GM23248 (cell line): ENCODE results near the gene RTN4R. TPM values are rescaled to one million over a fixed set of nuclear protein-coding genes. Genes with fewer than 3 reads are reported as not detected.

ENCODE experiments used
- DNase-seq: peaks from one replicate; pipeline ENCODE4 v3.0.0-alpha.2; 2015
- H2AFZ ChIP-seq: fragments of 200-600 bp; sonication (generic); 2 replicates; pipeline ENCODE4 v1.6.1; 2016; ENCODE audit warnings: antibody characterized with exemption
- H3F3A ChIP-seq: fragments of 200-600 bp; sonication (generic); 2 replicates; pipeline ENCODE4 v1.6.1; 2016; ENCODE audit warnings: mild to moderate bottlenecking, antibody characterized with exemption, mixed run types; ENCODE audit not compliant: insufficient read depth
- H3K27ac ChIP-seq: fragments of 200-600 bp; sonication (generic); 2 replicates; pipeline ENCODE4 v1.5.1; 2016; ENCODE audit warnings: mild to moderate bottlenecking
- H3K27me3 ChIP-seq: fragments of 200-600 bp; sonication (generic); replicated peaks from 2 replicates; pipeline ENCODE4 v1.6.1; 2016; ENCODE audit warnings: mild to moderate bottlenecking; ENCODE audit not compliant: insufficient read depth
- H3K36me3 ChIP-seq: fragments of 200-600 bp; sonication (generic); 2 replicates; pipeline ENCODE4 v1.6.1; 2016; ENCODE audit warnings: low read depth, mild to moderate bottlenecking
- H3K4me1 ChIP-seq: fragments of 200-600 bp; sonication (generic); 2 replicates; pipeline ENCODE4 v1.6.1; 2016; ENCODE audit warnings: mild to moderate bottlenecking; ENCODE audit not compliant: insufficient read depth
- H3K4me2 ChIP-seq: fragments of 200-600 bp; sonication (generic); one replicate; pipeline ENCODE4 v1.6.1; 2016; ENCODE audit warnings: mild to moderate bottlenecking; ENCODE audit not compliant: unreplicated experiment
- H3K4me3 ChIP-seq: fragments of 200-600 bp; sonication (generic); 2 replicates; pipeline ENCODE4 v1.5.1; 2016; ENCODE audit warnings: mild to moderate bottlenecking
- H3K79me2 ChIP-seq: fragments of 200-600 bp; sonication (generic); 2 replicates; pipeline ENCODE4 v1.6.1; 2016; ENCODE audit warnings: mild to moderate bottlenecking; ENCODE audit not compliant: insufficient read depth
- H3K9ac ChIP-seq: fragments of 200-600 bp; sonication (generic); 2 replicates; pipeline ENCODE4 v1.6.1; 2016; ENCODE audit warnings: mild to moderate bottlenecking
- H3K9me2 ChIP-seq: fragments of 200-600 bp; sonication (generic); 2 replicates; pipeline ENCODE4 v1.6.1; 2016; ENCODE audit warnings: mixed run types, mild to moderate bottlenecking, moderate library complexity; ENCODE audit not compliant: insufficient read depth
- H3K9me3 ChIP-seq: fragments of 200-600 bp; sonication (generic); one replicate; pipeline ENCODE4 v1.6.1; 2017; ENCODE audit warnings: low read depth
- H4K20me1 ChIP-seq: fragments of 200-600 bp; sonication (generic); 2 replicates; pipeline ENCODE4 v1.6.0; 2016; ENCODE audit not compliant: insufficient read depth
- EZH2 ChIP-seq: fragments of 200-600 bp; sonication (generic); IDR thresholded peaks from 2 replicates; pipeline ENCODE4 v1.6.1; 2018; ENCODE audit warnings: antibody characterized with exemption, mild to moderate bottlenecking; ENCODE audit not compliant: insufficient read depth, poor library complexity, severe bottlenecking
- EZH2phosphoT487 ChIP-seq: fragments of 200-600 bp; sonication (generic); IDR thresholded peaks from 2 replicates; pipeline ENCODE4 v1.6.1; 2018; ENCODE audit warnings: antibody characterized with exemption, moderate library complexity, mild to moderate bottlenecking, low read depth; ENCODE audit not compliant: insufficient read depth
- WGBS, 2 experiments: methylation state at CpG; one replicate each; pipeline ENCODE4 v1.1.6; 2015 to 2017; ENCODE audit warnings: low lambda C conversion rate in 2 of 2, low coverage in 1 of 2; ENCODE audit errors: missing lambda C conversion rate in 2 of 2; 5-methylcytosine and 5-hydroxymethylcytosine counted together
- in situ Hi-C: fragments of 300-500 bp; cut with MboI; formaldehyde crosslinking; loops from 2 replicates; pipeline ENCODE4 v1.15.0; 2020
- polyA plus RNA-seq: library from polyadenylated mRNA; unstranded; fragments of >200 nt; fragmentation: Nextera tagmentation; extraction: Ambion mirVana; gene quantifications from 2 replicates; pipeline ENCODE4 v1.2.1, GENCODE V29; 2016
- total RNA-seq: library from RNA; depleted of rRNA; stranded (reverse); fragments of >200 nt; shearing (Covaris generic); gene quantifications from 2 replicates; pipeline ENCODE4 v1.2.3, GENCODE V29; 2014

Gene RTN4R
- total and polyA plus RNA-seq, 2 experiments from 2014 or later, result 0.25 TPM; not detected in 1

DNA sequence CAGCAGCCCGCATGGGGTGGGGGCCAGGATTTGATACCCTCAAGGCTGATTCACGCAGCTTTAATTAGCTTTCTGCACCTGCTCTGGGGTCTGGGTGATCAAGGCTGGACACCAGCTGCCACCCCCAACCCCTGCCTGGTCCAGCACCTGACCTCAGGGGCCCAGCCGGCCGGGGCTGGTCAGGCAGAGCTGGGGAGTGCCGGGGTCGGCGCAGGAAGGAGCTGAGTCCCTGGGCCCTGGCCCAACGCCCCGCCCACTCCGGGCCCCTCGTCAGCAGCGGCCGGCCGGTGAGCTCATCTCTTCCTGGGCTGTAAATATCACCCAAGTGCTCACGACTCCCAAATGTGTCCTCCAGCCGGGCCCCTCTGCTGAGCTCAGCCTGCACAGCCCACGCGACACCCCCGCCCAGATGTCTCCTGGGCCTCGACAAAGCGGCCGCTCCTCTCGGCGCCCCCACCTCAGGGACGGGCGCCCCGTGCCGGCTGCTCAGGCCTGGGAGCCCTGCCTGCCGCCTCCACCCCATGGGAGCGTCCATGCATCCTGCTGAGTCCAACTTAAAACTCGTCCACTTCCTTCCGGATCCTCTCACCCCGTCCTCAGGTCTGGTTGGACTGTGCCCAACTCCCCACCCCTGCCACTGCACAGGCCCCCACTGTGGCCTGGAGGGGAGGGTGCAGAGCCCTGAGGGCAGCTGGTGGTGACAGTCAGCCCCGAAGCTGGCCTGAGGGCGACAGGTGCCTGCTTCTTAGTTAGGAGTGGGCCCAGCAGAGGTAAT is 29.0 kb downstream of the RTN4R start:
- Histone ChIP-seq H3K4me1 (peaks cover 5% of the 10 kb centered on the region), H3K4me3 (no peak overlapping the region), H3K36me3 (no peaks in the 10 kb centered on the region), H3K27ac (no peak overlapping the region), H3K9me2 (no peaks in the 10 kb centered on the region), H2AFZ (peak overlapping the region; percentile 58; the same call in 1 of the 2 replicates), H4K20me1 (no peaks in the 10 kb centered on the region), H3K79me2 (no peaks in the 10 kb centered on the region), H3K9ac (no peak overlapping the region), H3F3A (no peaks in the 10 kb centered on the region), H3K9me3 (no peaks in the 10 kb centered on the region), H3K27me3 (no peaks in the 10 kb centered on the region), H3K4me2 (no peak overlapping the region)
- in situ Hi-C loops, result no loop called here
- 32 to 37% methylated on average over 32 to 35 of the region's 35 CpGs for WGBS, 2 experiments
- peak; percentile 40 for DNase-seq
- no peak for TF ChIP-seq EZH2

DNA sequence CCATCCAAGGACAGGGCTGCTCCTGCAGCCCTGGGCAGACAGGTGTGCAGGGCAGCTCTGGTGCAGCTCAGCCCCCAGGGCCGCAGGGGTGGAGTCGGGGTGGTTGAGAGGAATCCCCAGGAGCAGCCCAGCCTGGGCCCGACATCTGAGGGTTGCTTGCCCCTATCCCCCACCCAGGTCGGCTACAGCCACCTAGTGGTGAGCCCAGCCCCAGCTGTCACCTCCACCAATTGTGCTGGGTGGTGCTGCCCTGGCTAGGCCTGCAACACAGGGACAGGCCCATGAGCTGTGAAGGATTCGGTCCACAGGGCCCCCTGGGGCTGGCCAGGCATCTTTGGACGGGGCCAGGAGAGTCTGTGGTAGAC is 29.6 kb downstream of the RTN4R start:
- Histone ChIP-seq H3K4me1 (peaks cover 5% of the 10 kb centered on the region), H3K4me2 (no peak overlapping the region), H3K9me2 (no peaks in the 10 kb centered on the region), H4K20me1 (no peaks in the 10 kb centered on the region), H2AFZ (no peak overlapping the region), H3K27ac (no peak overlapping the region), H3K9me3 (no peaks in the 10 kb centered on the region), H3K9ac (no peak overlapping the region), H3K4me3 (no peak overlapping the region), H3F3A (no peaks in the 10 kb centered on the region), H3K27me3 (no peaks in the 10 kb centered on the region), H3K36me3 (no peaks in the 10 kb centered on the region), H3K79me2 (no peaks in the 10 kb centered on the region)
- WGBS, 2 experiments, result 67 to 73% methylated on average over 6 of the region's 6 CpGs
- DNase-seq, result peak; percentile 17
- TF ChIP-seq EZH2phosphoT487 (no peak), EZH2 (no peak)
- in situ Hi-C loops, result no loop called here

DNA sequence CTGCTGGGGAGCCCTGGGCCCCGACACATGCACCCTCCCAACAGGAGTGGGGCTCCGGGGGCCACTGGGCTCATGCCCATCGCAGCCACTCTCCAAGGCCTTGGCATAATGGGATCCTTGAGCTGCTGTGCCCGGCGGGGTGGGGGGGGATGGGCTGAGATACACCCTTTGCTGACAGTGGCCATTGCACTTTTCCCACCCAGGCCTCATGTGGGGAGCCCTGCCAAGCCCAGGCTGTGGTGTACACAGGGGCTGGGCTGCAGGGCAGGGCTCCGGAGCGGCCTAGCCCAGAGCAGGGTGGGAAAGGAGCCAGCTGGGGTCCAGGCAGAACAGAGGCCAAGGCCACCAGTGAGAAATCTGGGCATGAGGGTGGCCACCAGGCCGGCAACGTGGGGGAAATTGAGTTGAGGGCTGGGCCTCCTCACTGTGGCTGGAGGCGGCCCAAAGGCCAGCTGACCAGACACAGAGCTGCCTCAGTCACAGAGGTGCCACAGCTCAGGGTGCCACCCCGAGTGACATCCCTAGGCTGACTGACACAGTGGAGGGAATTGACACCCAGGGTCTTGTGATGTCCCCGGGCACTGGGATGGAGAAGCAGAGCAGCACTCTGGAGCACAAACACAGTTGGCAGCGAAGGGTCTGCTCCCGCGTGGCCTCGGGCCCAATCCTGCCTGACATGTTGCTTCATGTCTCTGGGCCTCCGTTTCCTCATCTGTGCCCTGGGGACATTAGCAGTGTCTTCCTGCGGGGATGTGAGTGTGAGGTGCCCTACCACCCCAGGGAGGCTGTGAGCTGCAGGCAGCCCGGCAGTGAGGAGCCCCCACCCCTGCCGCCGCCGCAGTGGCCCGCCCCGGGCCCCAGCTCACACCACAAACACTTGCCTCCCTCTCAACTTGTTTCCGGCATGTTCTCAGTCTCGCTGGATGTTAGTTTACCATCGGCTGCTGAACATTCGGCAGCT is 30.4 kb downstream of the RTN4R start:
- Histone ChIP-seq H3K9me2 (no peaks in the 10 kb centered on the region), H3K27ac (no peak overlapping the region), H4K20me1 (no peaks in the 10 kb centered on the region), H2AFZ (no peak overlapping the region), H3K27me3 (no peaks in the 10 kb centered on the region), H3K79me2 (no peaks in the 10 kb centered on the region), H3K36me3 (no peaks in the 10 kb centered on the region), H3K9ac (no peak overlapping the region), H3K9me3 (no peaks in the 10 kb centered on the region), H3K4me2 (no peak overlapping the region), H3K4me1 (no peaks in the 10 kb centered on the region), H3K4me3 (no peak overlapping the region), H3F3A (no peaks in the 10 kb centered on the region)
- 66% methylated on average over 27 of the region's 28 CpGs for WGBS, 2 experiments
- DNase-seq, result no peak
- TF ChIP-seq EZH2phosphoT487, result no peak
- no peak for TF ChIP-seq EZH2
- in situ Hi-C loops, result no loop called here

DNA sequence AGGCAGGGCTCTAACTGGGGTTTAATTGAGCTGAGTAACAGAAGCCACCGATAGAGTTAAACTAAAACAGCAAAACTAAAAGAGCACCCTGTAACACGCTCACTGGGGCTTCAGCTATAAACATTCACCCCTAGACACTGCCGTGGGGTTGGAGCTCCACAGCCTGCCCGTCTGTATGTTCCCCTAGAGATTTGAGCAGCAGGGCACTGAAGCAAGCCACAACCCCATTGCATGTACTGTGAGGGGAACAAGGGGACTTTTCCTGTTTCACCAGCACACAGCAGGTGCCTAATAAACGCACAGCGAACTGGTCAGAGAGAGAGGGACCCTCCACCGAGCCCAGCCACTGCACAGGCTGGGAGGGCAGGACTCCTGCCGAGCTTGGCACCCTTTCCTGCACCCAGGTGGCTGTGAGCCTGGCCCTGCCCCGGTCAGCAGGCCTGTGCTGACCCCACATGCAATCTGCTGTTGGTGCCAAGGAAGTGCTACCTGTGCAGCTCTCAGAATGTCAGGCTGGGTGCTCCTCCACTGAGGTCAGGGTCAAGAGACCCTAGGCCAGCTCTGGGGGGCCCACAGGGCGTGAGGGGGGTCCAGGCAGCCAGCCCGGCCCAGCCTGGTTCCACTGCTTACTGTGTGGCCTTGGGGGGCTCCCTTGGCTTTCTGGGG is 31.9 kb downstream of the RTN4R start:
- no peaks in the 10 kb centered on the region for H3F3A ChIP-seq
- 53 to 60% methylated on average over 9 to 11 of the region's 11 CpGs for WGBS, 2 experiments
- no peaks in the 10 kb centered on the region for H4K20me1 ChIP-seq
- H3K4me2 ChIP-seq, result no peak overlapping the region
- no peak for DNase-seq
- in situ Hi-C loops, result no loop called here
- no peak overlapping the region for H3K9ac ChIP-seq
- no peaks in the 10 kb centered on the region for H3K36me3 ChIP-seq
- H3K4me1 ChIP-seq, result no peaks in the 10 kb centered on the region
- H2AFZ ChIP-seq, result no peak overlapping the region
- no peaks in the 10 kb centered on the region for H3K9me3 ChIP-seq
- no peak for TF ChIP-seq EZH2phosphoT487
- no peak for TF ChIP-seq EZH2
- no peaks in the 10 kb centered on the region for H3K27me3 ChIP-seq
- no peaks in the 10 kb centered on the region for H3K9me2 ChIP-seq
- H3K79me2 ChIP-seq, result no peaks in the 10 kb centered on the region
- H3K27ac ChIP-seq, result no peak overlapping the region
- no peak overlapping the region for H3K4me3 ChIP-seq
